GM18519 (cell line): ENCODE results near the gene SMIM33.
"Not testable (repeated sequence)": the region's sequence is repeated elsewhere in the genome, so short reads cannot be mapped to it uniquely, and the experiment has no call there.

Experiments
- ATAC-seq: cut with Tn5 transposase; IDR thresholded peaks from one replicate; pipeline ENCODE4 v1.9.1; 2021; ENCODE audit warnings: mild to moderate bottlenecking, moderate library complexity; ENCODE audit not compliant: unreplicated experiment, low FRiP score

The SMIM33 gene

GRCh38 chr5:139456776-139457175 is 14.0 kb upstream of the SMIM33 start:
- no peak for ATAC-seq

DNA sequence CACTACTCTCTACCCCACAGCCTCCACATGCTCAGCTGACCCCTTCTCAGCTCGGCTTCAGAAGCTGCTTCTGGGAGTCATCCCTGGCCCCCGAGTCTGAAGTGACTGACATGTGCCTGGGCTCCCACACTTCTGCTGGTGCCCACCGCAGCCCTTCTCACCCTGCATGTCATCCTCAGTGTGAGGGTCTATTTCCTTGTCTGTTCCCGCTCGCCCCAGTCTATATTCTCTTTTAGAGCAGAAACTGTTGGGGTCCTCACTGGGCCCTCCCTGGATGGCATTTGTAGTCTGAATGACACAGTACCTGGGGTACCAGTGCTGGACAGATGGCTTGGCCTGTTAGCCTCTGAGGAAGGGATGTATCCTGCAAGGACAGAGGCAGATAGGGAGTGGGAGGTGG is 13.6 kb upstream of the SMIM33 start:
- ATAC-seq: no peak

DNA sequence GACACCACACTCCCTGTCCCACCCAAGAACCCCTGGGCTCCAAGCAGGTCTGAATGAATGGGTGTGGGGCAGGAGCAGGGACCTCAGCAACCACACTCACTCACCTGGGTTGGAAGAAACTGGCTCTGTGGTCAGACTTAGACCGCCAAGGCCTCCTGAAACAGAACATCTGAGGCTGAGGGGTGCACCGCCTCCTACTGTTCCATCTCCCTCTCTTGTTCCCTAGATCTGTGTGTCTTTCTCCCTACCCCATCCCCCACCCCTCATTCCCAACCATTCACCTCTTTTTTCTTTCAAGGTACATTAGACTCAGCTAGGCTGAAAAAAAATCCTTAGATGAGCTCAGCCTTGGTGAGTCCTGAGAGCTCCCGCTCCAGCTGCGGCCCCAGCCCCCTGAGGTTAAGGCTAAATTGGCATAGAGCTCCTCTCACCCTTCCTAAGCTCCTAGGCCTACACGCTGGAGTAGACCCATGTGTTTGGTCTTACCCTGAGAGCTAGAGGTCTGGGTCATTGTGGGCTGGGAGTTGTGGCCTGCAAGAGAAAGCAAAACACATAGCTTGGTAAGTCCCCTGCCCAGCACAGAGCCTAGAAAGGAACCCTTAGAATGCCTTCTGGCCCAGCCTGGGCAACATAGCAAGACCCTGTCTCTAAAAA is 13.0 kb upstream of the SMIM33 start:
- ATAC-seq: no peak

- no peak for ATAC-seq
Measured at GRCh38 chr5:139458580-139459407, 12.0 kb upstream of the SMIM33 start.

GRCh38 chr5:139459451-139459934 is 11.3 kb upstream of the SMIM33 start:
- ATAC-seq: peak; percentile 41

DNA sequence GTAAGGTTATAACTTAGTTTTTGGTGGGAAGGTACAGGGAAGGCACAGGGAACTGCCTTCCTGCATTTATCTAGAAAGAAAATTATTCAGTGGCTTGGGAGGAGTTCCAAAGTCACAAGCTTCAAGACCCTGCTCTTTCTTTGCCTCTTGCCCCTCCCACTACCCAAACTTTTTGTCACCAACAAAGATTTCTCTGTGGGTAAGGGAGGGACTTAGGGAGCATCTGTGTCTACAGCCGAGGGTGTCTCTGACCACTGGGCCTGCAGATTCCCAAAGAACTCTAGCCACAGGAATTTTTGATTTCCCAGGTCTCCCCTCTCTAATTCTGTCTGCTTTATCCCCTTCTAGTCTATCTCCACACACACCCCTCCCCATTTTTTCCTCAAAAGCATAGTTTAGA is 10.3 kb upstream of the SMIM33 start:
- no peak for ATAC-seq

DNA sequence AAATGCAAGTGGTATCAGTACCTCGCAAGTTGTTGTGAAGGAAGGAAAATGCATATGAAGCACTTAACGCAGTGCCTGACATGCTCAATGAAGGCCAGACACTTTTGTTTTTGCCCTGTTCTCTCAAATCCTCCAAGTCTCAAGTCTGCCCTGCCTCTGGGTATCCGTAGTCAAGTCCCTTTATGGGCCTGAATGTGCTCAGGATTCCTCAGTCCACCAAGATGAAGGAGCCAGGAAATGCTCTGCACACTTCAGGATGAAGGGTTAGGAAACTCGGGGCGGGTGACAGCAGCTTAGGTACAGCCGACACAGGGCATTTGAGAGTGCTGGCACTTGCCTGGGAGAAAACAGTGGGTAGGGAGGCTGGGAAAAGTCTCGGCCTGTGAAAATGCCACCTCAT is 9.6 kb upstream of the SMIM33 start:
- ATAC-seq: no peak

GRCh38 chr5:139461698-139462097 is 9.1 kb upstream of the SMIM33 start:
- ATAC-seq: no peak

DNA sequence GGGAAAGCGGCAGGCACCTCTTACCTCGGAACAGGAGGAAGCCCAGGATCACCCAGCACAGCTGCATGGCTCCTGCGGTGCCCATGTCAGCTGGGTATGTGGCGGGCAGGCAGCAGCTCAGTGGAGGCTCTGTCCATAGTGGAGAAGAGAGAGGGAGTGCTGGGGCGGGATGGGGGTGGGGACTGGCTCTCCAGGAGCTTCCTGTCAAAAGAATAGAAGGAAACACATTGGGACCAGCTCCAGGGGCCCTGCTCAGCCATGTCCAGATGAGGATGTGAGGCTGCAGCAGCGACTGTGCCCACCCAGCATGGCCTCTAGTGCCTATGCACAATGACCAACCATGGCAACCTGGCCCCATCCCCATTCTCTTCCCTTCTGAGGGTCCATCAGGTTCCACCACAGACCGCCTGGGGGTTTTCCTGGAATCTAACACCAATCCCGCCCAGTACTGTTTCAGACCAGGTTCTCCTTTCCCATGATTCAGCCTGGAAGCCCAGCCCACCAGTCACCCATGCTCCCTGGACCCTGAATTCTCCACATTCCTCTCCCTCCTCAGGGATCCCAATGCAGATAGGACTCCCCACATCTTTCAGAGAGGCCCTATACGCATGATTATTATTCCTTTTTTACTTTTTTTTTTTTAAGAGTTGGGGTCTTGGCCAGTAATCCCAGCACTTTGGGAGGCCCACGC is 8.1 kb upstream of the SMIM33 start, which contains the start of gene ECSCR:
TSS of gene ECSCR (minus strand) at position 158 of the 691 bp plus-strand sequence. CDS start at position 85, 73 bp downstream.
- no peak for ATAC-seq

GRCh38 chr5:139468421-139468931 is 2.3 kb upstream of the SMIM33 start:
- ATAC-seq: no peak

GRCh38 chr5:139472386-139473030 is 1.7 kb downstream of the SMIM33 start:
- no peak for ATAC-seq

GRCh38 chr5:139473105-139473504 is 2.3 kb downstream of the SMIM33 start:
- no peak for ATAC-seq

GRCh38 chr5:139473565-139473964 is 2.8 kb downstream of the SMIM33 start:
- no peak for ATAC-seq

DNA sequence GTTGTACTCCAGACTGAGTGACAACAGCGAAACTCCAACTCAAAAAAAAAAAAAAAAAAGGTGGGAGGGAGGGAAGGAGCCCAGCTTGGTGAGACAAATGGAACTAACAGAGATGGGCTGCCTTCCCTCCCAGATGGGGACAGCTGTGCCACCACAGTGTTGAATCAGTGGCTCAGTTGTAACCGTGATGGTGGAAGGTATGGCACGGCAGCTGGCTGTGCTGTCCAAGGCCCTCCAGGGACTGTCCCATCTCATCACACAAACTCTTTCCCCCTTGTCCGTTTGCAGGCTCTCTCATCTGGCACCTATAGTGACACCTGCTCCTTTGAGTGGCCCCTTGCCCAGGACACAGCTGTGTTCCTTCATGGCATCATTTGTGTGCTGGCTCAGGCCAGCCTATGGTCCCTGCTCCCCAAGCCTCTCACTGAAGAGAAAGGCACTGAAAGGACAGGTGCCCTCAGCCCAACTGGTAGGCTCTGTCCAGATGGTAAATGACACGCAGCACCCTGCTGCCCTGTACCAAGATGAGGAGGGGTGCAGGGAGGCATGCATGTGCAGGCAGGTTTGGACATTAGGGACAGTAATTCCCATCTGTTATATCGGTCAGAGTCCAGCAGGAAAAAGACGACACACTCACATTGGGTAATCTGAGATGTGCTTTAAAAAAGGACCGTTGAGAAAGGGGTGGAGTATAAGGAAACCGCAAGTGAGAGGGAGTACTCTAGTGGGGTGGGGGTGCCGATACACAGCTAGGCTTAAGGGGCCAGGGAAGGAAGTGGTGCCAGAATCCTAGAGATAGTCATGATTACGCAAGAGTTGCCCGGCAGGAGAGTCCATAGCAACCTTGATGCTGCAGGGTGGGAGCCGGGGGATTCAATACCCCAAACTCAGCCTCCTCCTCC is 4.3 kb downstream of the SMIM33 start:
- no peak for ATAC-seq

DNA sequence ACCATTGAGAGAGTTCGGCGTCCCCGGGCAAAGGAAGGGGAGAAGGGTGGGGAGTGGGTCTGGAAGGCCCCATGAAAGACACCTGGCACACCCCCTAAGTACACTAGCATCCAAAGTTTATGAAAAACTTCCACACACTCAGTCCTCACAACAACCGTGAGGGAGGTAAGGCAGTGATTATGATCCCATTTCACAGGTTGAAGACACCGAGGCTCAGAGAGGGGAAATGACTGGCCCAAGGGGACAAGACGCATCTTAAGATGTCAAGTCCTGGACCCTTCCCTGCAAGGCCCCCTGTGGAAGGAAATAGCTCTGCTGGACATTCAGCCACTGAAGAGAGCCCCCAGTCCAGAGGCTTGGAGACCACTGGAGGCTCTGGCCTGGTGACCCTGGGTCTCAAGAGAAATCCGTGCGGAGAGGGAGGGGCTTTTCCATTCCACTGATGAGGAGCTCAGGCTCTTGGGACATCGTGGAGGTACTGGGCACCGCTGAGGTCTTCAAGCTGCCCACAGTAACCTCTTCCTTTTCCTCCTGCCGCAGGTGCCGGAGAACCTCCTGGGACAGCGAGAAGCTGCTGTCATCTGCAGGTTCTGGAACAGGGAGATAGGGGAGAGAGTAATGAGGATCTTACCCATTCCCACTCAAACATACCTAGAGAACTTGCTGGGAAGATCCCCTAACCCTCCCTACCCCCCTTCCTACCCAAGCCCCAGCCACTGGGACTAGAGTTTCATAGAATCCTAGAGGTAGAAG is 5.2 kb downstream of the SMIM33 start:
- ATAC-seq: no peak

GRCh38 chr5:139478657-139479423 is 8.0 kb downstream of the SMIM33 start:
- not testable (repeated sequence) for ATAC-seq

GRCh38 chr5:139479729-139480128 is 8.9 kb downstream of the SMIM33 start:
- not testable (repeated sequence) for ATAC-seq

DNA sequence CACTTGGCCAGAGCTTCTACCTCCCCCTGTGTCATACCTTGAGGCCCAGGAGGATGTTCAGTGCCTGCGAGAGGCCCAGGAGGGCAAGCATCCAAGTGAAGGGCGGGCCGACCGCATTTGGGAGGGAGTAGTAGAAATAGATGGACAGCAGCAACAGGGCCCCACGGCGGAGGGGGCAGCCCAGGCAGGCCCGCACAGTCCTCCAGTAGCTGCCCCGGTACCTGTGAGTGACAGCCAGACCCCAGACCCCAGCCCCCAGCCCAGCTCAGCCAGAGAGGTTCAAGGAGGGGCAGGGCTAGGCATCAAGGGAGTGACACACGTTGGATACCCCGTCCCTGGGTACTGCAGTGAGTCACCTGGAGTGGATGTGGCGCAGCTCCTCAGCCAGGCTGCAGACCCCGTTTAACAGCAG is 10.3 kb downstream of the SMIM33 start:
- ATAC-seq: no peak
